ENCODE data around the gene USP34. TPM values are rescaled to one million over a fixed set of nuclear protein-coding genes. Genes with fewer than 3 reads are reported as not detected.

USP34 gene, protein sequence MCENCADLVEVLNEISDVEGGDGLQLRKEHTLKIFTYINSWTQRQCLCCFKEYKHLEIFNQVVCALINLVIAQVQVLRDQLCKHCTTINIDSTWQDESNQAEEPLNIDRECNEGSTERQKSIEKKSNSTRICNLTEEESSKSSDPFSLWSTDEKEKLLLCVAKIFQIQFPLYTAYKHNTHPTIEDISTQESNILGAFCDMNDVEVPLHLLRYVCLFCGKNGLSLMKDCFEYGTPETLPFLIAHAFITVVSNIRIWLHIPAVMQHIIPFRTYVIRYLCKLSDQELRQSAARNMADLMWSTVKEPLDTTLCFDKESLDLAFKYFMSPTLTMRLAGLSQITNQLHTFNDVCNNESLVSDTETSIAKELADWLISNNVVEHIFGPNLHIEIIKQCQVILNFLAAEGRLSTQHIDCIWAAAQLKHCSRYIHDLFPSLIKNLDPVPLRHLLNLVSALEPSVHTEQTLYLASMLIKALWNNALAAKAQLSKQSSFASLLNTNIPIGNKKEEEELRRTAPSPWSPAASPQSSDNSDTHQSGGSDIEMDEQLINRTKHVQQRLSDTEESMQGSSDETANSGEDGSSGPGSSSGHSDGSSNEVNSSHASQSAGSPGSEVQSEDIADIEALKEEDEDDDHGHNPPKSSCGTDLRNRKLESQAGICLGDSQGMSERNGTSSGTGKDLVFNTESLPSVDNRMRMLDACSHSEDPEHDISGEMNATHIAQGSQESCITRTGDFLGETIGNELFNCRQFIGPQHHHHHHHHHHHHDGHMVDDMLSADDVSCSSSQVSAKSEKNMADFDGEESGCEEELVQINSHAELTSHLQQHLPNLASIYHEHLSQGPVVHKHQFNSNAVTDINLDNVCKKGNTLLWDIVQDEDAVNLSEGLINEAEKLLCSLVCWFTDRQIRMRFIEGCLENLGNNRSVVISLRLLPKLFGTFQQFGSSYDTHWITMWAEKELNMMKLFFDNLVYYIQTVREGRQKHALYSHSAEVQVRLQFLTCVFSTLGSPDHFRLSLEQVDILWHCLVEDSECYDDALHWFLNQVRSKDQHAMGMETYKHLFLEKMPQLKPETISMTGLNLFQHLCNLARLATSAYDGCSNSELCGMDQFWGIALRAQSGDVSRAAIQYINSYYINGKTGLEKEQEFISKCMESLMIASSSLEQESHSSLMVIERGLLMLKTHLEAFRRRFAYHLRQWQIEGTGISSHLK (N-terminal part only)
- 10 to 100 TPM; 33.3 to 57.1 (median 41.5) TPM for total RNA-seq
- long read RNA-seq, partial matches to known transcripts, result 0 of 1 reads
- long read RNA-seq, other reads (novel, unspliced or antisense), result 1 of 1 reads

DNA sequence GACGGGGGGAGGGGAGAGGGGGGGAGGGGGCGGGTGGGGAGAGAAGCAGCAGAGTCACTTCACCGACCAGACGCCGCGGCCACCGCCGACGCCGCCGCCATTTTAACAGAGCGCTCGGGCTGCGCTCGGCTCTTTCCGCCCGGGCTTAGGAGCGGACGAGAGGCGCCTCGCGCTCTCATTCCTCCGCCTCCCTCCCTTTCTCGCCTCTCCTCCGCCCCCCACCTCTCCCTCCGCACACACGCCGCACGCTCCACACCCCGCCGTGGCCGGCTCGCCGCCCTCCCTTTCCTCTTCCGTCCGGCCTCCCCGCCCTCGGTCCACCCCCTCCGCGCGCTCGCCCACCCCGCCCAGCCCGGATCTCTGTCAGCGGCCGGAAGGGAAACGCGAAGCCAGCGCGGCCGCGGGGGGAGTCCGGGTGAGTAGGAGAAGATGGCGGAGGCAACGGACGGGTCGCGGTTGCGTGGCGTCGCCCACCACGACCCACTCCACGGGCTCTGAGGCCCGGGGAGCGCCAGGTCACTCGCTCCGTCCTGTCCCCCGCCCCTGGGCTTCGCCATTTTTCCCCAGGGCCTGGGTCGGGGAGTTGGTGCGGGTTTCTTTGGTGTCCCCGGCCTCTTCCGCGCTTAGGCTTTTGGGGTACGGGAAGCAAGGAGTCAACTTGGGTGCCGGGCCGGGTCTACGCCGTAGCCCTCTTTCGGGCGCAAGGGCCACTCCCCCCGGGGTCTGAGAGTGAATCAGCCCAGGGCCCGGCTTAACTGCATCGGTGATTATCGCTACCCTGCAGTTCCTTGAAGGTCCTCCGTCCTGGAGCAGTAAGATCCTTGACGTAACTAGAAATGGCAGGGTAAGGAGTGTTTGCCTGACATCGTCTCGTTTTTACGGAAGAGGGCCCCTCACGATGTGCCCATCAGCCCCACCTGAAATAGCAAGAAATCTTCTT is at the start of gene USP34:
Gene USP34, minus strand, starts transcription at position 123 of the 940 bp plus-strand sequence. CDS start 395 bp downstream, outside the sequence.
- TF ChIP-seq, protein P1, sequence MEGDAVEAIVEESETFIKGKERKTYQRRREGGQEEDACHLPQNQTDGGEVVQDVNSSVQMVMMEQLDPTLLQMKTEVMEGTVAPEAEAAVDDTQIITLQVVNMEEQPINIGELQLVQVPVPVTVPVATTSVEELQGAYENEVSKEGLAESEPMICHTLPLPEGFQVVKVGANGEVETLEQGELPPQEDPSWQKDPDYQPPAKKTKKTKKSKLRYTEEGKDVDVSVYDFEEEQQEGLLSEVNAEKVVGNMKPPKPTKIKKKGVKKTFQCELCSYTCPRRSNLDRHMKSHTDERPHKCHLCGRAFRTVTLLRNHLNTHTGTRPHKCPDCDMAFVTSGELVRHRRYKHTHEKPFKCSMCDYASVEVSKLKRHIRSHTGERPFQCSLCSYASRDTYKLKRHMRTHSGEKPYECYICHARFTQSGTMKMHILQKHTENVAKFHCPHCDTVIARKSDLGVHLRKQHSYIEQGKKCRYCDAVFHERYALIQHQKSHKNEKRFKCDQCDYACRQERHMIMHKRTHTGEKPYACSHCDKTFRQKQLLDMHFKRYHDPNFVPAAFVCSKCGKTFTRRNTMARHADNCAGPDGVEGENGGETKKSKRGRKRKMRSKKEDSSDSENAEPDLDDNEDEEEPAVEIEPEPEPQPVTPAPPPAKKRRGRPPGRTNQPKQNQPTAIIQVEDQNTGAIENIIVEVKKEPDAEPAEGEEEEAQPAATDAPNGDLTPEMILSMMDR (IDR thresholded peaks at IDR 0.05), result no peak
- peak; percentile 73 for TF ChIP-seq POLR2A (IDR thresholded peaks at IDR 0.05)
- under 1% methylated on average over 39 of the region's 91 CpGs for WGBS (ENCODE audit: insufficient coverage, low coverage, low lambda C conversion rate, missing lambda C conversion rate)
- ATAC-seq (peak; percentile 95 to 98 (median 95)), DNase-seq (peak; percentile 97 to 98 (median 98))
- Histone ChIP-seq H3K9me3 (no peaks in the 10 kb centered on the region), H3K4me3 (peak within 1 kb of the TSS; percentile 63 to 98 (median 76)), H3K27ac (peak within 1 kb of the TSS; percentile 95 to 98 (median 95)), H3K36me3 (no peaks in the 10 kb centered on the region), H3K27me3 (no peaks in the 10 kb centered on the region), H3K4me1 (peaks cover 0 to 19% (median 8%) of the 10 kb centered on the region in 4 donors)
- intact Hi-C loops (cut with DNase I), result no loop called here

DNA sequence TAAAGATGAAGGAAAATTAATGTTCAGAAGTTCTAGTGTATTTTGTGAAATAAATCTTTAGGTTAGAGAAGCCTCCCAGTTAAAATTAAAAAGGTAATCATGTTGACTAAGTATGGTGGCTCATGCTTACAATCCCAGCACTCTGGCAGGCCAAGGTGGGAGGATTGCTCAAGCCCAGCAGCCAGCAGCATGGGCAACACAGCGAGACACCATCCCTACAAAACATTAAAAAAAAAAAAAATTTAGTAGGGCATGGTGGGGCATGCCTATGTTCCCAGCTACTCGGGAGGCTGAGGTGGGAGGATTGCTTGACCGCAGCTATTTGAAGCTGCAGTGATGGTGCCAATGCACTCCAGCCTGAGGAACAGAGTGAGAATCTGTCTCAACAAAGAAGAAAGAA is 49.4 kb upstream of the USP34 start:
- Histone ChIP-seq H3K4me1 (no peaks in the 10 kb centered on the region), H3K4me3 (no peak overlapping the region), H3K27ac (no peak overlapping the region), H3K27me3 (no peaks in the 10 kb centered on the region), H3K9me3 (no peaks in the 10 kb centered on the region), H3K36me3 (peaks cover 0 to 61% (median 3%) of the 10 kb centered on the region in 4 donors)
- TF ChIP-seq, protein P1 (IDR thresholded peaks at IDR 0.05), result no peak
- no peak for TF ChIP-seq POLR2A (IDR thresholded peaks at IDR 0.05)
- no peak for DNase-seq
- intact Hi-C loops (cut with DNase I), result no loop called here
- ATAC-seq, result no peak
- 94% methylated on average over 3 of the region's 3 CpGs for WGBS (ENCODE audit: insufficient coverage, low coverage, low lambda C conversion rate, missing lambda C conversion rate)

DNA sequence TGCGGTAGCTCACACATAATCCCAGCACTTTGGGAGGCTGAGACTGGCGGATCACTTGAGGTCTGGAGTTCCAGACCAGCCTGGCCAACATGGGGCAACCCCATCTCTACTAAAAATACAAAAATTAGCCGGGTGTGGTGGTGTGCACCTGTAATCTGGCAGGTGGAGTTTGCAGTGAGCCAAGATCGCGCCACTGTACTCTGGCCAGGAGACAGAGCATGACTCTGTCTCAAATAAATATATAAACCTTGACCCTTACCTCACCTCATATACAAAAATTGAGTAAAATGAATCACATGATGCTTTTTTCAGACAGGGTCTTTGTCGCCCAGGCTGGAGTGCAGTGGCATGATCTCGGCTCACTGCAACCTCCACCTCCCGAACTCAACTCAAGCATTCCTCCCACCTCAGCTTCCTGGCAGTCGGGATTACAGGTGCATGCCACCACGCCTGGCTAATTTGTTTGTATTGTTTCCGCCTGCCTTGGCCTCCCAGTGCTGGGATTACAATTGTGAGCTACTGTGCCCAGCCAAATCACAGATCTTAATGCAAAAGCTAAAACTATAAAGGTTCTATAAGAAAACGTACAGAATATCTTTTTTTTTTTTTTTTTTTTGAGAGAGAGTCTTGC is 42.0 kb upstream of the USP34 start:
- Histone ChIP-seq H3K9me3 (no peaks in the 10 kb centered on the region), H3K36me3 (peaks cover 0 to 64% (median 9%) of the 10 kb centered on the region in 4 donors), H3K27me3 (no peaks in the 10 kb centered on the region), H3K4me1 (no peaks in the 10 kb centered on the region), H3K4me3 (no peak overlapping the region), H3K27ac (no peak overlapping the region)
- TF ChIP-seq, protein P1 (IDR thresholded peaks at IDR 0.05), result no peak
- TF ChIP-seq POLR2A (IDR thresholded peaks at IDR 0.05), result no peak
- DNase-seq (no peak), ATAC-seq (no peak)
- intact Hi-C loops (cut with DNase I), result no loop called here
- 57% methylated on average over 5 of the region's 12 CpGs for WGBS (ENCODE audit: insufficient coverage, low coverage, low lambda C conversion rate, missing lambda C conversion rate)
